BJ (cell line): ENCODE results near the gene INHBA. TPM values are rescaled to one million over a fixed set of nuclear protein-coding genes. Genes with fewer than 3 reads are reported as not detected.

Experiments used
- CTCF ChIA-PET: fragments of 350-600 bp; formaldehyde crosslinking; extraction: SDS; loops from one replicate; lab custom pipeline; 2021; ENCODE audit warnings: antibody characterized with exemption, inconsistent platforms; lab: Yijun Ruan, JAX
- POLR2A ChIA-PET: fragments of 300-600 bp; sonication (Branson Sonifier 250); formaldehyde crosslinking; extraction: SDS; loops from one replicate; lab custom pipeline; 2021; ENCODE audit warnings: antibody characterized with exemption; lab: Charles Lee
- DNase-seq: peaks from one replicate; pipeline ENCODE4 v3.0.0-alpha.2; 2011; ENCODE audit warnings: low read depth
- H3K27me3 ChIP-seq: 2 replicates; pipeline ENCODE4 v1.6.0; 2011; ENCODE audit warnings: low read length; ENCODE audit not compliant: control insufficient read depth, insufficient read depth
- H3K36me3 ChIP-seq: 2 replicates; pipeline ENCODE4 v1.5.1; 2011; ENCODE audit warnings: low read length; ENCODE audit not compliant: control insufficient read depth, insufficient read depth
- H3K4me3 ChIP-seq: 2 replicates; pipeline ENCODE4 v1.5.1; 2011; ENCODE audit warnings: low read depth, mild to moderate bottlenecking, control low read depth, low read length
- CTCF ChIP-seq: IDR thresholded peaks from 2 replicates; pipeline ENCODE4 v1.5.1; 2011; ENCODE audit warnings: low read depth, mild to moderate bottlenecking, control low read depth, inconsistent platforms, low read length, moderate library complexity; ENCODE audit not compliant: insufficient read depth
- polyA plus RNA-seq: library from polyadenylated mRNA; depleted of rRNA; stranded (reverse); fragments of >200 nt; gene quantifications from 2 replicates; pipeline ENCODE4 v1.2.3, GENCODE V29; 2011

The INHBA gene
- polyA plus RNA-seq, 1 experiment = 33.4 TPM

- no peaks in the 10 kb centered on the region for H3K27me3 ChIP-seq
- ChIA-PET POLR2A (no interaction called here), CTCF (no interaction called here)
- no peak overlapping the region for H3K4me3 ChIP-seq
- no peak for DNase-seq
- no peaks in the 10 kb centered on the region for H3K36me3 ChIP-seq
- no peak for TF ChIP-seq CTCF
Observed at GRCh38 chr7:41674505-41675023, 28.3 kb downstream of the INHBA start.

GRCh38 chr7:41661596-41661995 is 41.3 kb downstream of the INHBA start:
- CTCF ChIA-PET = no interaction called here
- Histone ChIP-seq H3K27me3 (no peaks in the 10 kb centered on the region), H3K36me3 (no peaks in the 10 kb centered on the region), H3K4me3 (no peak overlapping the region)
- TF ChIP-seq CTCF = no peak
- no peak for DNase-seq
- POLR2A ChIA-PET = no interaction called here

- TF ChIP-seq CTCF = no peak
- Histone ChIP-seq H3K27me3 (no peaks in the 10 kb centered on the region), H3K36me3 (no peaks in the 10 kb centered on the region), H3K4me3 (no peak overlapping the region)
- POLR2A ChIA-PET = no interaction called here
- no peak for DNase-seq
- CTCF ChIA-PET = no interaction called here
Observed at GRCh38 chr7:41659539-41659938, 43.4 kb downstream of the INHBA start.

- ChIA-PET POLR2A (no interaction called here), CTCF (no interaction called here)
- Histone ChIP-seq H3K36me3 (no peaks in the 10 kb centered on the region), H3K4me3 (no peak overlapping the region), H3K27me3 (no peaks in the 10 kb centered on the region)
- peak; percentile 32 for DNase-seq
- no peak for TF ChIP-seq CTCF
Observed at GRCh38 chr7:41656366-41656765, 46.5 kb downstream of the INHBA start.

- CTCF ChIA-PET = no interaction called here
Observed at GRCh38 chr7:41655426-41655825, 47.5 kb downstream of the INHBA start.

More at GRCh38 chr7:41655426-41655825, 47.5 kb downstream of the INHBA start:
- DNase-seq = no peak
- H3K4me3 ChIP-seq = no peak overlapping the region
- no peaks in the 10 kb centered on the region for H3K36me3 ChIP-seq
- POLR2A ChIA-PET = no interaction called here
- H3K27me3 ChIP-seq = no peaks in the 10 kb centered on the region
- TF ChIP-seq CTCF = no peak
